ENCODE results near the gene TTF2. TPM values are rescaled to one million over a fixed set of nuclear protein-coding genes. Genes with fewer than 3 reads are reported as not detected.

TTF2 gene
- total RNA-seq, 4 donors from 2014 or later: 8.2 to 56.4 (median 17.0) TPM

DNA sequence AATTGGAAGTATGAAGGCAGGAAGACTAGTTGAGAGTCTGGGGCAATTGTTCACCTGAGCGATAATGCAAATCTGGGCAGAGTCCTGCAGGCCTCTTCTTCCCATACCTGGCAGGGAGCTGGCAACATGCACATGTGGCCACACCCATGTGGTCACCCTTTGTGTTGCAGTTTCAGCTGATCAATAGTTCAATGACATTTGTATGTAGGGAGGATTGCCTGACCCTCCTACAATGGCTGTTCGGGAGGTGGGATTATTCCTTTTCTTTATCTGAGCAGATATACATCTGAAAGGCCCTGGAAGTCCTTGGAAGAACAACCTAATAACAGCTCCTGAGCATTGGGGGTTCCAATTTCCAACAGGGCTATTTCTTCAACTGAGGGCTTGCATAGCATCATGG, 76.6 kb downstream of the TTF2 start:
- Histone ChIP-seq H3K27ac (no peak overlapping the region), H3K9me3 (no peaks in the 10 kb centered on the region), H3K4me3 (no peak overlapping the region), H3K27me3 (no peaks in the 10 kb centered on the region), H3K4me1 (no peaks in the 10 kb centered on the region), H3K36me3 (no peaks in the 10 kb centered on the region)
- intact Hi-C loops (cut with DNase I; ENCODE audit: low total_unique reads): no loop called here
- no peak for TF ChIP-seq POLR2A (IDR thresholded peaks at IDR 0.05)
- TF ChIP-seq, protein P1, sequence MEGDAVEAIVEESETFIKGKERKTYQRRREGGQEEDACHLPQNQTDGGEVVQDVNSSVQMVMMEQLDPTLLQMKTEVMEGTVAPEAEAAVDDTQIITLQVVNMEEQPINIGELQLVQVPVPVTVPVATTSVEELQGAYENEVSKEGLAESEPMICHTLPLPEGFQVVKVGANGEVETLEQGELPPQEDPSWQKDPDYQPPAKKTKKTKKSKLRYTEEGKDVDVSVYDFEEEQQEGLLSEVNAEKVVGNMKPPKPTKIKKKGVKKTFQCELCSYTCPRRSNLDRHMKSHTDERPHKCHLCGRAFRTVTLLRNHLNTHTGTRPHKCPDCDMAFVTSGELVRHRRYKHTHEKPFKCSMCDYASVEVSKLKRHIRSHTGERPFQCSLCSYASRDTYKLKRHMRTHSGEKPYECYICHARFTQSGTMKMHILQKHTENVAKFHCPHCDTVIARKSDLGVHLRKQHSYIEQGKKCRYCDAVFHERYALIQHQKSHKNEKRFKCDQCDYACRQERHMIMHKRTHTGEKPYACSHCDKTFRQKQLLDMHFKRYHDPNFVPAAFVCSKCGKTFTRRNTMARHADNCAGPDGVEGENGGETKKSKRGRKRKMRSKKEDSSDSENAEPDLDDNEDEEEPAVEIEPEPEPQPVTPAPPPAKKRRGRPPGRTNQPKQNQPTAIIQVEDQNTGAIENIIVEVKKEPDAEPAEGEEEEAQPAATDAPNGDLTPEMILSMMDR (IDR thresholded peaks at IDR 0.05): no peak
- no peak for DNase-seq

DNA sequence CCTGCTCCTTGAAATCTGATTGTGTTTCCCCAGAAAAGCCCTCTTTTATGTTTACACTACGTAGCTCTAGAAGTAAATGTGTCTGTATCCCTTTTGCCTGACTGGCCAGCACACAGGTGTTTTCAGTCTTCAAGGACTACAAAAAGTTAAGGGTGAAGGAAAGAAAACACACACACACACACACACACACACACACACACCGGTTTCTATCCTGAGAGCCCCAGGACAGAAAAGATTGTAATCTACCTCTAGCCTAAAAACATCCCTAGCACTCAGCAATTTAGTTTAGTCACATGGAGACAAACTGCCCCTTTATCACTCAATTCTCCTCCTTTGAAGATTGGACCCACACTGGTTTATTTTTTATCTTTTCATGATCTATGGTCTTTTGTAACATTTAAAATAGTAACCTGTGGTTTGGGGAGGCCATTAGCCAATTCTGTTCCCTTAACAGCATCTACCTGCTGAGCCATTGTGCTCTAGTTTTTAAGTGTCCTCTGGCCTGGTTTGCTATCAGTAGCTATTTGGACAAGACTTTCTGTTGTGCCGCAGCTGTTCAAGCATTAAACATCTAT, 77.2 kb downstream of the TTF2 start:
- TF ChIP-seq, protein P1 (IDR thresholded peaks at IDR 0.05): no peak
- TF ChIP-seq POLR2A (IDR thresholded peaks at IDR 0.05): no peak
- no peaks in the 10 kb centered on the region for H3K27me3 ChIP-seq
- no peak overlapping the region for H3K27ac ChIP-seq
- no peaks in the 10 kb centered on the region for H3K36me3 ChIP-seq
- intact Hi-C loops (cut with DNase I; ENCODE audit: low total_unique reads): no loop called here
- no peaks in the 10 kb centered on the region for H3K4me1 ChIP-seq
- DNase-seq: no peak
- H3K4me3 ChIP-seq: no peak overlapping the region
- no peaks in the 10 kb centered on the region for H3K9me3 ChIP-seq

DNA sequence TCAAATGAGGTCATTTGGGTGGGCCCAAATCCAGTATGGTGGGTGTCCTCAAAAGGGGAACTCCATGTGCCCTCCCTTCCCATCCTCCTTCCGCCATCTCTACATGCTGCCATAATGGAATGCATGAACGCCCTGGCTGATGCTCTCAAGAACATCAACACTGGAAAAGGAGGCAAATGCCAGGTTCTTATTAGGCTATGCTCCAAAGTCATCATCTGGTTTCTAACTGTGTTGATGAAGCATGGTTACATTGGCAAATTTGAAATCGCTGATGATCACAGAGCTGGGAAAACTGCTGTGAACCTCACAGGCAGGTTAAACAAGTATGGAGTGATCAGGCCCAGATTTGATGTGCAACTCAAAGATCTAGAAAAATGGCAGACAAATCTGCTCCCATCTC, 78.0 kb downstream of the TTF2 start:
- Histone ChIP-seq H3K27ac (no peak overlapping the region), H3K4me1 (no peaks in the 10 kb centered on the region), H3K9me3 (no peaks in the 10 kb centered on the region), H3K36me3 (no peaks in the 10 kb centered on the region), H3K27me3 (no peaks in the 10 kb centered on the region), H3K4me3 (no peak overlapping the region)
- intact Hi-C loops (cut with DNase I; ENCODE audit: low total_unique reads): no loop called here
- DNase-seq: no peak
- TF ChIP-seq, protein P1 (IDR thresholded peaks at IDR 0.05): no peak
- no peak for TF ChIP-seq POLR2A (IDR thresholded peaks at IDR 0.05)

DNA sequence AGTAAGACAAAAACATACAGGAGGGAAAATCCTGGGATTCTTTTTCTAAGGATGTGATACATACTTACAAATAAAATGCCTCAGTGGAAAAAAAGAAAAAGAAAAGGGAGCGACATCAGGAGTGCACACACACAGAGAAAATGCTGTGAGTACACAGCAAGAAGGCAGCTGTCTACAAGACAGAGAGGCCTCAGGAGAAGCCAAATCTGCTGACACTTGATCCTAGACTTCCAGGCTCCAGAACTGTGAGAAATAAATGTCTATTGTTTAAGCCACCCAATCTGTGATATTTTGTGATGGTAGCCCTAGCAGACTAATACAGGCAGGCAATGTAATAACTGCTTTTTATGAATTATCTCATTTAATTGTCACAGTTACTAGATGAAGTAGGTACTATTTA, 78.4 kb downstream of the TTF2 start:
- H3K4me1 ChIP-seq: no peaks in the 10 kb centered on the region
- no peaks in the 10 kb centered on the region for H3K9me3 ChIP-seq
- H3K27ac ChIP-seq: no peak overlapping the region
- intact Hi-C loops (cut with DNase I; ENCODE audit: low total_unique reads): no loop called here
- DNase-seq: no peak
- no peaks in the 10 kb centered on the region for H3K36me3 ChIP-seq
- no peaks in the 10 kb centered on the region for H3K27me3 ChIP-seq
- no peak for TF ChIP-seq POLR2A (IDR thresholded peaks at IDR 0.05)
- TF ChIP-seq, protein P1 (IDR thresholded peaks at IDR 0.05): no peak
- H3K4me3 ChIP-seq: no peak overlapping the region

DNA sequence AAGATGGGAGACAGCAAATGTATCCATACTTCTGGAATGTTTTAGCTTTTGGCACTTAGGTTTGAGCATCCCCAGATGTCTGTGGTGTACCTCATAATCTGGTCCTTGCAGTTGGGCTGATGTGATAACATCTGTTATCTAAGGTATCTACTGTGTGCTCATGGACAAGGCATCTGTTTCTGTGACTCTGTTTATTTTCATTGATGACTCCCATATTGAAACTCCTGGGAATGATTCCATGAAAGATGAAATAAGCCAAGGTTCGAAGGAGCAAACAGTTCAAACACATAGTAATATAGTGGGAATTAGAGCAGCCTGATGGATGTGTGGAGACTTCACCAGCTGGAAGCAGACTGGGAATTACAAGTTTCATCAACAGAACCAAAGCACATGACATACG, 82.1 kb downstream of the TTF2 start:
- TF ChIP-seq POLR2A (IDR thresholded peaks at IDR 0.05): no peak
- TF ChIP-seq, protein P1 (IDR thresholded peaks at IDR 0.05): no peak
- Histone ChIP-seq H3K36me3 (no peaks in the 10 kb centered on the region), H3K4me1 (no peaks in the 10 kb centered on the region), H3K27ac (no peak overlapping the region), H3K4me3 (no peak overlapping the region), H3K9me3 (no peaks in the 10 kb centered on the region), H3K27me3 (no peaks in the 10 kb centered on the region)
- DNase-seq: no peak
- intact Hi-C loops (cut with DNase I; ENCODE audit: low total_unique reads): no loop called here

Measured in uterus (tissue), 4 donors.